ENCODE results near the gene VWF.

The VWF gene

DNA sequence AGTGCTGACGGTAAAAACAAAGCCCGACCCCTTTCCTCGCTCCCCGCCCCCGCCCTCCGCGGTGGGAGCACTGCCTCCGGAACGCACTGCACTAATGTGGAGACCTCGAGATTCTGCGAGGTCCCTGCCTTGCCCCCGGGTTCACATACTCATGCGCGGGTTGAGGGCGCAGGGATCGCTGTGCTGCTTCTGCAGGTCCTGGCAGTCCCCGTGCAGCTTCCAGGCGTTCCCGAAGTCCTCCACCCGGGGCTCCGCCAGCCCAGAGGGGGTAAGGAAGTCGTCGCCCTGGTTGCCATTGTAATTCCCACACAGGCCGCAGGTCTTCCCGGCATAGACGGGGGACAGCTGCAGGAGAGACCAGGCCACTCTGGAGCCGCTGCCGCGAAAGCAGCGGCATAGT lies 66.8 kb downstream of the VWF start:
- no peaks in the 10 kb centered on the region for H3K27me3 ChIP-seq (ENCODE audit: control insufficient read depth, insufficient read depth, low read length)
- H3K36me3 ChIP-seq (ENCODE audit: control insufficient read depth, insufficient read depth, low read length), result no peaks in the 10 kb centered on the region
- peak overlapping the region; percentile 61 for H3K9ac ChIP-seq (ENCODE audit: low read length)
- no peaks in the 10 kb centered on the region for H3K9me3 ChIP-seq (ENCODE audit: control insufficient read depth, insufficient read depth, low read depth, low read length)
- H3K4me3 ChIP-seq (ENCODE audit: low read depth, low read length), result peak overlapping the region; percentile 55
- H3K4me1 ChIP-seq (ENCODE audit: control insufficient read depth, insufficient read depth, low read length), result peaks cover 20% of the 10 kb centered on the region
- no peak overlapping the region for H3K27ac ChIP-seq (ENCODE audit: low read depth, low read length)

- peaks cover 20% of the 10 kb centered on the region for H3K4me1 ChIP-seq (ENCODE audit: control insufficient read depth, insufficient read depth, low read length)
- H3K27ac ChIP-seq (ENCODE audit: low read depth, low read length), result no peak overlapping the region
- peak overlapping the region; percentile 14 for H3K9ac ChIP-seq (ENCODE audit: low read length)
- H3K27me3 ChIP-seq (ENCODE audit: control insufficient read depth, insufficient read depth, low read length), result no peaks in the 10 kb centered on the region
- H3K9me3 ChIP-seq (ENCODE audit: control insufficient read depth, insufficient read depth, low read depth, low read length), result no peaks in the 10 kb centered on the region
- H3K36me3 ChIP-seq (ENCODE audit: control insufficient read depth, insufficient read depth, low read length), result no peaks in the 10 kb centered on the region
- H3K4me3 ChIP-seq (ENCODE audit: low read depth, low read length), result peak overlapping the region; percentile 38; the same call in 1 of the 2 replicates
These were observed 67.8 kb downstream of the VWF start for GRCh38 chr12:6056406-6057240.

DNA sequence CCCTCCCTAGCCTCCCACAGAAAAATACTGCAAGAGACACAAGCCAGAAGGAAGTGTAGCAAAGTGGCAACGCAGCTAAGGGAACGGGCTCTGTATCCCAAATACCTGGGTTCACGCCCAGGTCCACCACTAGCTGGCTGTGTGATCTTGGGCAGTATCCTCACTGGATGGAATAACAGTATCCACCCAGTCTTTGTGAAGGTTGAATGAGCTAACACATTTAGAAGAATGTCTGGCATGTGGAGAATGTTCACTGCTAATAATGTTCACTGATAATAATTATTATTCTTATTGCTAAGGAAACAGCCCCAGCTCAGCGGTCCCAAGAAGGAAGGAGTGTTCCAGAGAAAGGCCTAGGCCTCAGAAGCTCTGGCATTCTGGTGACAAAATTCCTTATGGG lies 70.9 kb downstream of the VWF start:
- Histone ChIP-seq H3K27me3 (ENCODE audit: control insufficient read depth, insufficient read depth, low read length) (no peaks in the 10 kb centered on the region), H3K9me3 (ENCODE audit: control insufficient read depth, insufficient read depth, low read depth, low read length) (no peaks in the 10 kb centered on the region), H3K4me3 (ENCODE audit: low read depth, low read length) (no peak overlapping the region), H3K9ac (ENCODE audit: low read length) (no peak overlapping the region), H3K4me1 (ENCODE audit: control insufficient read depth, insufficient read depth, low read length) (peaks cover 13% of the 10 kb centered on the region), H3K27ac (ENCODE audit: low read depth, low read length) (no peak overlapping the region), H3K36me3 (ENCODE audit: control insufficient read depth, insufficient read depth, low read length) (no peaks in the 10 kb centered on the region)

DNA sequence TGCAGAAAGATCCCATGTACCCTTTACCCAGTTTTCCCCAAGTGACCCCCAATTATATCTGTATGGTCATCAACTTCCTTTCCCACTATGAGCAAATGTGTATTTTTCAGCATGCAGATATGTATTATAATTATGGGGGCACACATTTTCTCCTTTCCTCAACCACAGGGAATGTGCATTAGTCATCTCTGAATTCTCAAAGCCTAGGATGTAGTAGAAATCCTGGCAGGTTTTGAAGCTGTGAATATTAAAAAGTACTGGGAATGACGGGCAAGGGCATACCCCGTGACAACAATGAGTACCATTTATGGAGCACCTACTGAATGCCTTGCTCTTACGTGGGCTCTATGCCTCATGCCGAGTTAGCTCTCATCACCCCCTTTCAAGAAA lies 71.5 kb downstream of the VWF start:
- Histone ChIP-seq H3K9me3 (ENCODE audit: control insufficient read depth, insufficient read depth, low read depth, low read length) (no peaks in the 10 kb centered on the region), H3K9ac (ENCODE audit: low read length) (no peak overlapping the region), H3K27me3 (ENCODE audit: control insufficient read depth, insufficient read depth, low read length) (no peaks in the 10 kb centered on the region), H3K36me3 (ENCODE audit: control insufficient read depth, insufficient read depth, low read length) (no peaks in the 10 kb centered on the region), H3K27ac (ENCODE audit: low read depth, low read length) (no peak overlapping the region), H3K4me1 (ENCODE audit: control insufficient read depth, insufficient read depth, low read length) (peaks cover 8% of the 10 kb centered on the region), H3K4me3 (ENCODE audit: low read depth, low read length) (no peak overlapping the region)

DNA sequence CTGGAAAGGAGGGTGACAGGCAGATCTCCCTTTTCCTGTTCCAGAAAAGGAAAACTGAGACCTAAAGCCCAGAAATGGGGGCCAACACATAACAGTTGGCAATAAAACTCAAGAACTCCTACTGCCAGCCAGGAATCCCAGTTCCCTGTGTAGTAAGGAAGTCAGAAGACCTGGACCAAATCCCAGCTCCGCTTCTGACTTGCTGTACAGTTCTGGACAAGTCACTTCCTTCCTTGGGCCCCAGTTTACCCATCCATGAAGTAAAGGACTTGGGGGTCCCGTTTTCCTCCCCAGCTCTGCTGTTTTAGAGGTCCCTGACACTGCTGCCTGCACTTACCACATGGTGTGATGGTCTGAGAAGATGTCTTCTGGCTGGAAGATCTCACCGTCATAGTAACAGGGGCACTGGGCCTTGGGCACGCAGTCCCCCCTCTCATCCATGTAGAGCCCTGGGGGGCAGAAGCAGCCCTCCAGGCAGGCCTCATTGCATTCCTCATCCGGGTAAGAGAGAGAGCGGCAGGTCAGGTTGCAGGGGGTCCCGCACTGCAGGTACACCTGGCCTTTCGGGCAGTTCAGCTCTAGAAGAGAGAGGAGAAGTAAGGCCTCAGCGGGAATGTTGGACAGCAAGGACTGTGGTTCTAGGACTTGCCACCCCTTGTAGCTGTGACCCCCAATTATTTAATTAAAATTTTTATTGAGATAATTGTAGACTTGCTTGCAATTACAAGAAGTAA lies 72.1 kb downstream of the VWF start:
- no peaks in the 10 kb centered on the region for H3K27me3 ChIP-seq (ENCODE audit: control insufficient read depth, insufficient read depth, low read length)
- H3K9me3 ChIP-seq (ENCODE audit: control insufficient read depth, insufficient read depth, low read depth, low read length), result no peaks in the 10 kb centered on the region
- H3K36me3 ChIP-seq (ENCODE audit: control insufficient read depth, insufficient read depth, low read length), result no peaks in the 10 kb centered on the region
- no peak overlapping the region for H3K27ac ChIP-seq (ENCODE audit: low read depth, low read length)
- no peak overlapping the region for H3K9ac ChIP-seq (ENCODE audit: low read length)
- no peak overlapping the region for H3K4me3 ChIP-seq (ENCODE audit: low read depth, low read length)
- peaks cover 8% of the 10 kb centered on the region for H3K4me1 ChIP-seq (ENCODE audit: control insufficient read depth, insufficient read depth, low read length)

DNA sequence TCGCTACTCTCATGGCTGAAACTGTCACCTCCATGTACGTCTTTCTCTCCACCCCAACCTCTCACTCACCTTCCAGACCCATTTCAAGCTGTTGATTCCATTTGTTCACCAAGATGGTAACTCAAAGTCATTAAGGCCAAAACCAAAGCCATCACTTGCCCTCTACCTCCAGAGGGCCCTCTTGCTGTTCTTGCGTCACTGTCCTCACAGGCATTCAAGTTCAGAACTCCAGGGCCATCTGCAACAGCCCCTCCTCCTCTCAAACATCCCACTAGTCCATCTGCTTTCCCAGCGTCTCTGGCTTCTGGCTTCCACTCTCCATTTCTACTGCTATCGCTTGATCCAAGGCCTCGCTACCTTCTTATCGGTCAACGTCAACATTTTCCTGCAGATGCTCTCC lies 74.5 kb downstream of the VWF start:
- no peak overlapping the region for H3K9ac ChIP-seq (ENCODE audit: low read length)
- H3K27me3 ChIP-seq (ENCODE audit: control insufficient read depth, insufficient read depth, low read length), result no peaks in the 10 kb centered on the region
- H3K27ac ChIP-seq (ENCODE audit: low read depth, low read length), result no peak overlapping the region
- no peaks in the 10 kb centered on the region for H3K36me3 ChIP-seq (ENCODE audit: control insufficient read depth, insufficient read depth, low read length)
- no peak overlapping the region for H3K4me3 ChIP-seq (ENCODE audit: low read depth, low read length)
- H3K9me3 ChIP-seq (ENCODE audit: control insufficient read depth, insufficient read depth, low read depth, low read length), result no peaks in the 10 kb centered on the region
- no peaks in the 10 kb centered on the region for H3K4me1 ChIP-seq (ENCODE audit: control insufficient read depth, insufficient read depth, low read length)

GRCh38 chr12:6049587-6049986 lies 74.9 kb downstream of the VWF start:
- no peak overlapping the region for H3K4me3 ChIP-seq (ENCODE audit: low read depth, low read length)
- H3K9ac ChIP-seq (ENCODE audit: low read length), result no peak overlapping the region
- H3K9me3 ChIP-seq (ENCODE audit: control insufficient read depth, insufficient read depth, low read depth, low read length), result no peaks in the 10 kb centered on the region
- H3K4me1 ChIP-seq (ENCODE audit: control insufficient read depth, insufficient read depth, low read length), result no peaks in the 10 kb centered on the region
- no peaks in the 10 kb centered on the region for H3K27me3 ChIP-seq (ENCODE audit: control insufficient read depth, insufficient read depth, low read length)
- no peaks in the 10 kb centered on the region for H3K36me3 ChIP-seq (ENCODE audit: control insufficient read depth, insufficient read depth, low read length)
- no peak overlapping the region for H3K27ac ChIP-seq (ENCODE audit: low read depth, low read length)

GRCh38 chr12:6047249-6048237 lies 76.9 kb downstream of the VWF start:
- no peaks in the 10 kb centered on the region for H3K36me3 ChIP-seq (ENCODE audit: control insufficient read depth, insufficient read depth, low read length)
- no peaks in the 10 kb centered on the region for H3K27me3 ChIP-seq (ENCODE audit: control insufficient read depth, insufficient read depth, low read length)
- no peaks in the 10 kb centered on the region for H3K9me3 ChIP-seq (ENCODE audit: control insufficient read depth, insufficient read depth, low read depth, low read length)
- H3K4me3 ChIP-seq (ENCODE audit: low read depth, low read length), result no peak overlapping the region
- no peak overlapping the region for H3K9ac ChIP-seq (ENCODE audit: low read length)
- no peaks in the 10 kb centered on the region for H3K4me1 ChIP-seq (ENCODE audit: control insufficient read depth, insufficient read depth, low read length)
- no peak overlapping the region for H3K27ac ChIP-seq (ENCODE audit: low read depth, low read length)

DNA sequence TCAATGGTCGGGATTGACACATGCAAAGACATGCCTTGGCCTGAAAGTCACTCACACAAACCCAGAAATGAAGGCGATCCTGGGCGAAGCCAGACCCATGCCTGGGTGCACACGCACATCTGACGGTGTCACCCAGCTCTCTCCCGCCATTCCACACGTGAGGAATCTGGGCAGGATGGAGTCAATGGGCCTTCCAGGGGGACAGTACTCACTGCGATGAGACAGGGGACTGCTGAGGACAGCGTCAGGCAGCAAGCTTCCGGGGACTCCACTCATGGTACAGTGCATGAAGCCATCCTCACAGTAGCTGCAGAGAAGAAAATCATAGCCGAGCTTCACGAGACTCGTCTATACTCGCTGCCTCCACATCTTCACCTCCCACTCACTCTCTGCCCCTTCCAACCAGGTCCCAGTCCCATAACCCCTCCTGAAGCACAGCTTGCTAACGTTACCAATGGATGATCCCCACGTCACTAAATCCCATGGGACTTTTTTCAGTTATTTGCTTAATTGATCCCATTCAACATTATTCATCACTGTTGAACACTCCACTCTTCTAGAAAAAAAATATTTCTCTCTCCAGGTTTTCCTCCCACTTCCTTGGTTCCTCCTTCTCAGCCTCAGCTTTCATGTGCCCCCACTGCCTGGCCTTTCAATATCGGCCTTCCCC lies 77.8 kb downstream of the VWF start:
- Histone ChIP-seq H3K4me3 (ENCODE audit: low read depth, low read length) (no peak overlapping the region), H3K9me3 (ENCODE audit: control insufficient read depth, insufficient read depth, low read depth, low read length) (no peaks in the 10 kb centered on the region), H3K27me3 (ENCODE audit: control insufficient read depth, insufficient read depth, low read length) (no peaks in the 10 kb centered on the region), H3K36me3 (ENCODE audit: control insufficient read depth, insufficient read depth, low read length) (no peaks in the 10 kb centered on the region), H3K9ac (ENCODE audit: low read length) (no peak overlapping the region), H3K27ac (ENCODE audit: low read depth, low read length) (no peak overlapping the region), H3K4me1 (ENCODE audit: control insufficient read depth, insufficient read depth, low read length) (no peaks in the 10 kb centered on the region)

- Histone ChIP-seq H3K4me1 (ENCODE audit: control insufficient read depth, insufficient read depth, low read length) (no peaks in the 10 kb centered on the region), H3K27me3 (ENCODE audit: control insufficient read depth, insufficient read depth, low read length) (no peaks in the 10 kb centered on the region), H3K4me3 (ENCODE audit: low read depth, low read length) (no peak overlapping the region), H3K36me3 (ENCODE audit: control insufficient read depth, insufficient read depth, low read length) (no peaks in the 10 kb centered on the region), H3K9me3 (ENCODE audit: control insufficient read depth, insufficient read depth, low read depth, low read length) (no peaks in the 10 kb centered on the region), H3K27ac (ENCODE audit: low read depth, low read length) (no peak overlapping the region), H3K9ac (ENCODE audit: low read length) (no peak overlapping the region)
These were observed 79.0 kb downstream of the VWF start for GRCh38 chr12:6045438-6045837.
